Small intestine (tissue), 7 donors: Measurements from ENCODE around the gene MAZ. TPM values are rescaled to one million over a fixed set of nuclear protein-coding genes. Genes with fewer than 3 reads are reported as not detected.
"Not testable (repeated sequence)": the region's sequence is repeated elsewhere in the genome, so short reads cannot be mapped to it uniquely, and the experiment has no call there.

Source experiments
- DNase-seq, 2 donors: peaks; one replicate each; pipeline versions ENCODE4 v3.0.0 to v3.0.0-alpha.2; 2013
- FAIRE-seq: peaks from 2 replicates; lab custom pipeline; 2012; peaks lifted over from hg19 to GRCh38; lab: Jason Lieb, UNC
- H3K27ac ChIP-seq, 3 donors: one replicate each; pipeline ENCODE4 v1.5.1; 2013; ENCODE audit warnings: low read length in 2 of 3, mild to moderate bottlenecking in 2 of 3, control low read depth in 1 of 3, inconsistent platforms in 1 of 3, low read depth in 1 of 3, moderate library complexity in 1 of 3
- H3K27me3 ChIP-seq, 3 donors: one replicate each; pipeline ENCODE4 v1.6.1; 2013; ENCODE audit warnings: low read length in 3 of 3, inconsistent platforms in 1 of 3; ENCODE audit not compliant: control insufficient read depth in 3 of 3, insufficient read depth in 3 of 3
- H3K36me3 ChIP-seq, 3 donors: one replicate each; pipeline ENCODE4 v1.6.1; 2013; ENCODE audit warnings: low read length in 3 of 3, inconsistent platforms in 1 of 3, low read depth in 1 of 3, mild to moderate bottlenecking in 1 of 3, moderate library complexity in 1 of 3; ENCODE audit not compliant: control insufficient read depth in 3 of 3, insufficient read depth in 2 of 3
- H3K4me1 ChIP-seq, 3 donors: one replicate each; pipeline ENCODE4 v1.6.1; 2013; ENCODE audit warnings: low read length in 2 of 3, inconsistent platforms in 1 of 3, low read depth in 1 of 3, mild to moderate bottlenecking in 1 of 3, moderate library complexity in 1 of 3; ENCODE audit not compliant: control insufficient read depth in 3 of 3, insufficient read depth in 2 of 3
- H3K4me3 ChIP-seq, 3 donors: one replicate each; pipeline ENCODE4 v1.5.1; 2013; ENCODE audit warnings: low read length in 3 of 3, control low read depth in 1 of 3, inconsistent platforms in 1 of 3, low read depth in 1 of 3, mild to moderate bottlenecking in 1 of 3, moderate library complexity in 1 of 3
- H3K9me3 ChIP-seq, 2 donors: one replicate each; pipeline ENCODE4 v1.6.1; 2013; ENCODE audit warnings: low read depth in 1 of 2, low read length in 1 of 2; ENCODE audit not compliant: control insufficient read depth in 2 of 2, insufficient read depth in 1 of 2
- WGBS, 3 donors: extraction: QIAGEN DNeasy Blood & Tissue Kit; methylation state at CpG; one replicate each; pipeline ENCODE4 v1.1.7; 2013; 5-methylcytosine and 5-hydroxymethylcytosine counted together
- polyA plus RNA-seq, 4 donors: library from polyadenylated mRNA; stranded (reverse) in 3 of 4; unstranded in 1 of 4; fragments of 200-250 nt in 3 of 4; fragments of 120-200 nt in 1 of 4; gene quantifications; one replicate each; pipeline versions ENCODE4 v1.2.1 to v1.2.3, GENCODE V29; 2013
- donor health status: healthy with polysubstance abuse.
- donor health status: control.
- donor health status: control.
- donor health status: Bipolar disorder and iron deficiency.
- donor health status: healthy.

MAZ gene
- polyA plus RNA-seq, 4 donors, result 91.9 to 269 (median 170) TPM

DNA sequence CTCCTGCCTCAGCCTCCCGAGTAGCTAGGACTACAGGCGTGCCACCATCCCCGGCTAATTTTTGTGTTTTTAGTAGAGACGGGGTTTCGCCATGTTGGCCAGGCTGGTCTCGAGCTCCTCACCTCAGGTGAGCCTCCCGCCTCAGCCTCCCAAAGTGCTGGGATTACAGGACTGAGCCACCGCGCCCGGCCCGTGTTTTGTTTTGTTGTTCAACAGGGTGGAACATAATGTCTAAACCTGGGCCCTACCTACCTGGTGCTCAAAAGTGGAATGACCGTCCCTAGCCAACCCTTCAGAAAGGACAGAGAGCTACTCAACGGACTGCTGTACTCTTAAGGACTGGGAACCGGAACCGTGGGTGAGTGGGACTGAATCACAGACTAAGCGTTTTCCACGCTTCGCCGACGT, 16.6 kb upstream of the MAZ start:
- Histone ChIP-seq H3K9me3 (no peaks in the 10 kb centered on the region), H3K27me3 (no peaks in the 10 kb centered on the region), H3K27ac (peak overlapping the region; percentile 81 to 87 (median 81)), H3K36me3 (no peaks in the 10 kb centered on the region), H3K4me3 (peak overlapping the region in 2 of 3 donors; percentile 59 to 61), H3K4me1 (peaks cover 0 to 6% (median 0%) of the 10 kb centered on the region in 3 donors)
- FAIRE-seq (no peak), DNase-seq (no peak)
- 70 to 72% (median 71%) methylated on average over 20 of the region's 20 CpGs for WGBS, 3 donors

DNA sequence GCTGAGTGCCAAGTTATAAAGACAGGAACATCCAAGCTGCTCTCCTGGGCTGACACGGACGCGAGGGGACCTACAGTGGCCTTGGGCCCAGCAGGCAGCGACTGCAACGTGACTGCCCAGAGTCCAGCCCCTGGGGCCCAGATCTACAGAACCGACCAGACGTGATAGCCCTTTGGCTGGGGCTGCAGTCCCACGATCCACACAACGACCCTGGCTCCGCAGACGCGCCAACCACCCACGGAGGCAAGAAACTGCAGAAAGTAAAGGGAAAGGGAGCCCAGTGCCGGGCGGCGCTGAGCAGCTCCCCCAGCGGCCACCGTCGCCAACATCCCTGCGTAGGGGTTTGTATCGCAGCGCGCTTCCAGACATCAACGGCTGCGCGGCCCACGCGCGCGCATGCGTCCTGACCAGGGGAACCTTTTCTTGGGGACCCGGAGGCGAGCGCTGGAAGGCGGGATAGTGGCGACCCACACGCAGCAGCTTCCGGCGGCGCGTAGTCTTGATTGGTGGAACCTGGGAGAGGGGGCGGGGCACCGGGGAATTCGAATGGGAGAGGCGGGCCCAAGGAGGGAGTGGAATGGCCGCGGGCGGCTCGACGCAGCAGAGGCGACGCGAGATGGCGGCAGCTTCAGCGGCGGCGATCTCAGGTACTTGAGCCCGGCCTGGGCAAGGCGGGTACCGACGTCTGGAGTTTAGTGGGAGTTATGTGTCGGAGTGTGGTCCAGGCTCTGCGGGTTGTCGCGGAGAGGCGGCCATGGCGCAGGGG, 16.0 kb upstream of the MAZ start, which contains the start of gene KIF22:
KIF22 (plus strand) TSS at position 569 of the 766 bp plus-strand sequence; CDS start at position 578, 9 bp downstream.
- H3K4me3 ChIP-seq, result peak within 1 kb of the TSS; percentile 93 to 99 (median 96)
- peak; percentile 99 to 100 for DNase-seq
- no peak for FAIRE-seq
- H3K27ac ChIP-seq, result peak within 1 kb of the TSS; percentile 81 to 88 (median 87)
- peaks cover 0 to 6% (median 0%) of the 10 kb centered on the region in 3 donors for H3K4me1 ChIP-seq
- H3K27me3 ChIP-seq, result no peaks in the 10 kb centered on the region
- H3K9me3 ChIP-seq, result no peaks in the 10 kb centered on the region
- 0 to 1% (median 0%) methylated on average over 61 to 67 of the region's 67 CpGs for WGBS, 3 donors
- no peaks in the 10 kb centered on the region for H3K36me3 ChIP-seq

DNA sequence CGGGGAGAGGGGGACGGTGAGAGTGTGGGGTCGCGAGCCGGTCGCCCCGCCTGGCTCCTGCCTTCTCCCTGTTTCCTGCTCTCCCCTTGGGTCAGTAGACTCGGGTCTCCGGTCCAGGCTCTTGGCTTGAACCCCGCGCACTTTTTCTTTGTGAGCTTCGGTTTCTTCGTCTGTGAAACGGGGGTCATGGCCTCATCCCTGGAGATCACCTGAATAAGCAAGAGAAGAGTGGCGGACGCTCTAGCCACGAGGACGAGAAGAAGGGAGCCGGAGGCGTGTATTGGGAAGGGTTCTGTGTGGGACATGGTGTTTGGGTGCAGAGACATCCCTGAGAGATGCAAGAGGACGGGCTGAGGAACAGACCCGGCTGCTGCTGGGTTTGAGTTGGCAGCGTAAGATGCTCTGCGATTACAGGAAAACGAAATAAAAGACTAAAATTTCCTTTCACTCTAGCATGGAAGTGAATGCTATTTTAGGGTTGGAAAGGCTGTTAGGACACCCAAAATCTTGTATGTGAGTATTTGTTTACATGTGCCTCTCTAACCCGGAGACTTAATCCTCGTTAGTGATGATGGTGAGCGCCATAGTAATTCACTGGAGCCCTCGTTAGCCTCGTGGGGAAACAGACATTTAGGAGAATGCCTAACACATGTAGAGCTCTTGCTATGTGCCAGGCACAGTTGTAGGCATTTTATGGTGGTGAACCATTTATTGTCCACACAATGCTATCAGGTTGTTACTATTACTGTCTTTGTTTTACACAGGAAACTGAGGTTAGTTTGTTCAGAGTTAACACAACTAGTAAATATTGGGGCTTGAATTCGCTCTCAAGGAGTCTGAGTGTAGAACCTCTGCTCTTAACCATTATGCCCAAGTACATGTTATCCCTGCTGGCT, 15.1 kb upstream of the MAZ start:
- Histone ChIP-seq H3K4me1 (peaks cover 0 to 6% (median 0%) of the 10 kb centered on the region in 3 donors), H3K36me3 (peaks cover 0 to 2% (median 0%) of the 10 kb centered on the region in 3 donors), H3K9me3 (no peaks in the 10 kb centered on the region), H3K27me3 (no peaks in the 10 kb centered on the region), H3K4me3 (peak overlapping the region; percentile 93 to 99 (median 96)), H3K27ac (peak overlapping the region; percentile 65 to 88 (median 79))
- DNase-seq, result no peak
- FAIRE-seq, result no peak
- 1 to 2% (median 1%) methylated on average over 23 to 31 of the region's 31 CpGs for WGBS, 3 donors

DNA sequence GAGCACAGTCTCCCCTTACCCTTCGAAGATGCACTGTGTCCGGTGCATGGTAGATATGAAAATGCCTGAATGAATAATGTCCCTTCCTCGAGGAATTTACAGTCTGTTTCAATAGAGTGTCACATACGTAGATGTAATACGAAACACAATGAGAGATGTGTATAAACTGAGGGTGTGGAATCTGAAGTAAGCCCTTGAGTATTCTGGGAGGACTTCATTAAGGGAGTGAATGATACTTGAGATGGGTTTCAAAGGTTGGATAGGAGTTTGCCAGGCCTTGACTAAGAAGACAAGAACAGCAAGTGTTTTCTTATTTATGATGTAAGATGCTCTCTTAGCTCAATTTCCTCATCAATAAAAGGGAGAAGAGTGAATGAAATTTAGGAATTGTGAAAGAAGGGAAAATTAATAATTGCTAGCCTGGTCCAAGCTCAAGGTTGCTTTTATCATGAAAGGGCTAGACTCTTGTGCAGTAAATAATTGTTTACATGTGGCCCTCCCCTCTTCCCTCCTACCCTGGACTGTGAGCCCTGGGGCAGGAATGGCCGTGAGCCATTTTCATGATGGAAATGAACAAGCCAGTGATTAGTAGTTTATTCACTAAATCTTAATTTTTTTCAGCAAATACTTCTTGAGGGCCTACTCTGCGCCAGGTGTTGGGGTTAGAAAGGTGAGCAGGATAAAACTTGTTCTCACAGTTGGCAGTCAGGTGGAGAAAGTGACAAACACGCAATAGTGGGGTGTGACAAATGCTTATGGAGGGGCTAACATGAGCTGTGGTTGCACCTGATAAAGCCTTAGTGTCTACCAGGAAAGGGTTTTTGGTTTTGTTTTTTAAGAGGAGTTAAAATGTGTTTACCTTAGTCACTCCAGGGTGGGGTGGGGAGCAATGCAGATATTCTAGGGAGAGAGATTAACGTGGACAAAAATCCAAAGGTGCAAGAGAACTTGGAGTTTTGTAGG, 14.2 kb upstream of the MAZ start:
- Histone ChIP-seq H3K27me3 (no peaks in the 10 kb centered on the region), H3K27ac (no peak overlapping the region), H3K4me3 (peak overlapping the region in 2 of 3 donors; percentile 93 to 99), H3K4me1 (peaks cover 0 to 6% (median 0%) of the 10 kb centered on the region in 3 donors), H3K36me3 (peaks cover 0 to 12% (median under 1%) of the 10 kb centered on the region in 3 donors), H3K9me3 (no peaks in the 10 kb centered on the region)
- FAIRE-seq, result no peak
- no peak for DNase-seq
- WGBS, 3 donors, result 50 to 60% (median 54%) methylated on average over 9 of the region's 9 CpGs

DNA sequence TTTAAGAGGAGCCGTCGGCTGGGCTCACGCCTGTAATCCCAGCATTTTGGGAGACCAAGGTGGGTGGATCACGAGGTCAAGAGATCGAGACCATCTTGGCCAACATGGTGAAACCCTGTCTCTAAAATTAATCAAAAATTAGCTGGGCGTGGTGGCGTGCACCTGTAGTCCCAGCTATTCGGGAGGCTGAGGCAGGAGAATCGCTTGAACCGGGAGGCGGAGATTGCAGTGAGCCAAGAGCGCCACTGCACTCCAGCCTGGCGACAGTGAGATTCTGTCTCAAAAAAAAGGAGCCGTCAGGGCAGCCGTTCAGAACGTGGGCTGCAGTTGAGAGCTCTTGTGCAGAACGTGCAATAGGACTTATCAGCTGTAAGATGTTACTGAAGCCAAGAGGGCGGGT, 13.2 kb upstream of the MAZ start:
- DNase-seq, H3K9me3 ChIP-seq, FAIRE-seq, H3K4me3 ChIP-seq, H3K27me3 ChIP-seq, H3K27ac ChIP-seq, H3K4me1 ChIP-seq: not testable (repeated sequence)
- 91 to 92% (median 91%) methylated on average over 18 of the region's 18 CpGs for WGBS, 3 donors
- H3K36me3 ChIP-seq, result peaks cover 0 to 16% (median 2%) of the 10 kb centered on the region in 3 donors

DNA sequence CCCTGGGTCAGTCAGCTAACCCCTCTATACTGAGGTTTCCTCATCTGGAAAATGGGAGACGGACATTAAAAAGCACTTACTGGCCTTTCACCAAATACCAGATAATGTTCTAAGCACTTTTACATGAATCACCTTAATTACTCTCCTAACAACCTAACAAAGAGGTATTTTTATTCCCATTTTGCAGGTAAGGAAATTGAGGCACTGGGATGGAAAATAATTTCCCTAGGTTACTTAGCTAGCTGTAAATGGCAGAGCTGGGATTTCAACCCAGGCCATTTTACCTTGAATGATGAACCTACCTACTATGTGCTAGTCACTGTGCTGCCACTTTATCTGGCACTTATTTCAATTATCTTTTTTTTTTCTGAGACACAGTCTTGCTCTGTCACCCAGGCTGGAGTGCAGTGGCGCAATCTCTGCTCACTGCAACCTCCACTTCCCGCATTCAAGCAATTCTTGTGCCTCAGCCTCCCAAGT, 12.1 kb upstream of the MAZ start:
- no peak for DNase-seq
- H3K4me3 ChIP-seq, result no peak overlapping the region
- WGBS, 3 donors, result 97 to 100% (median 97%) methylated on average over 3 of the region's 3 CpGs
- H3K27ac ChIP-seq, result no peak overlapping the region
- H3K27me3 ChIP-seq, result no peaks in the 10 kb centered on the region
- FAIRE-seq, result no peak
- peaks cover 3 to 27% (median 4%) of the 10 kb centered on the region in 3 donors for H3K36me3 ChIP-seq
- peaks cover 0 to 6% (median 0%) of the 10 kb centered on the region in 3 donors for H3K4me1 ChIP-seq
- no peaks in the 10 kb centered on the region for H3K9me3 ChIP-seq

DNA sequence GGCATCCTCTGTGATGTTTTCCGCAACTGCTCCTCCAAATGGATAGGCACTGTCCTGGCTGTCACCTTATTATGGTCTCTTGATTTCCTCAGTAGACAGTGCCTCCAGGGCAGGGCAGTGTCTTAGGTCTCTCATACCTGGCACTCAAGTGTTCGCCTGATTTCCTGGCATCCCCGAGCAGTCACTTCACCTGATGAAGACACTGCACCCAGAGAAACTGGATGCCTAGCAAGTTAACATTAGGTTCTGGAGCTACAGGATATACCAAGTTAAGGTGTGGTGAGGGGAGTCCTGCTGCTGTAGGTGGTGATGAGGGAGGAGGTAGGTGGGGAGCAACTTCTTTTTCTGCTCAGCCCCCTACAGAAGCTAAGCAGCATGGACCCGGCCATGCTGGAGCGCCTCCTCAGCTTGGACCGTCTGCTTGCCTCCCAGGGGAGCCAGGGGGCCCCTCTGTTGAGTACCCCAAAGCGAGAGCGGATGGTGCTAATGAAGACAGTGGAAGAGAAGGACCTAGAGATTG, 3.9 kb upstream of the MAZ start:
- H3K4me1 ChIP-seq, result peaks cover 0 to 6% (median 0%) of the 10 kb centered on the region in 3 donors
- no peak overlapping the region for H3K4me3 ChIP-seq
- no peak for DNase-seq
- no peak overlapping the region for H3K27ac ChIP-seq
- 94 to 96% (median 96%) methylated on average over 8 of the region's 8 CpGs for WGBS, 3 donors
- FAIRE-seq, result no peak
- H3K9me3 ChIP-seq, result no peaks in the 10 kb centered on the region
- no peaks in the 10 kb centered on the region for H3K27me3 ChIP-seq
- peaks cover 2 to 54% (median 6%) of the 10 kb centered on the region in 3 donors for H3K36me3 ChIP-seq
